Glutamatergic neuron (in vitro differentiated cells): ENCODE measurements around the gene ADCYAP1. TPM values are rescaled to one million over a fixed set of nuclear protein-coding genes. Genes with fewer than 3 reads are reported as not detected.

Experiments used
- DNase-seq: peaks from one replicate; pipeline ENCODE4 v3.0.0; 2022
- H3K27ac Mint-ChIP-seq: one replicate; pipeline ENCODE4 v1.8.0; 2020; ENCODE audit warnings: mild to moderate bottlenecking, mixed read lengths, inconsistent platforms; ENCODE audit not compliant: unreplicated experiment
- H3K27me3 Mint-ChIP-seq: one replicate; pipeline ENCODE4 v1.8.0; 2020; ENCODE audit warnings: mild to moderate bottlenecking, moderate library complexity, mixed read lengths, inconsistent platforms; ENCODE audit not compliant: unreplicated experiment
- H3K36me3 Mint-ChIP-seq: one replicate; pipeline ENCODE4 v1.8.0; 2020; ENCODE audit warnings: mild to moderate bottlenecking, mixed read lengths, inconsistent platforms; ENCODE audit not compliant: unreplicated experiment
- H3K4me1 Mint-ChIP-seq: one replicate; pipeline ENCODE4 v1.8.0; 2020; ENCODE audit warnings: mild to moderate bottlenecking, low read depth, mixed read lengths, inconsistent platforms; ENCODE audit not compliant: unreplicated experiment
- H3K4me3 Mint-ChIP-seq: one replicate; pipeline ENCODE4 v1.8.0; 2020; ENCODE audit warnings: mild to moderate bottlenecking, mixed read lengths, inconsistent platforms; ENCODE audit not compliant: unreplicated experiment
- H3K9me3 Mint-ChIP-seq: one replicate; pipeline ENCODE4 v1.8.0; 2020; ENCODE audit warnings: mild to moderate bottlenecking, moderate library complexity, mixed read lengths, inconsistent platforms; ENCODE audit not compliant: unreplicated experiment
- total RNA-seq: library from RNA; stranded (reverse); fragmentation: NEBNext Ultra II Directional; extraction: Animal tissue kit (Norgen Biotek cat#: 25700); gene quantifications from one replicate; pipeline ENCODE4 v1.2.1, GENCODE V29; 2021; ENCODE audit not compliant: unreplicated experiment
- TF ChIP-seq, protein P1 (sequence below): fragments of 200-600 bp; sonication (generic); IDR thresholded peaks from one replicate; pipeline ENCODE4 v1.5.0; 2021; ENCODE audit not compliant: partially characterized antibody, unreplicated experiment

The ADCYAP1 gene
- total RNA-seq, 1 donor from 2014 or later = 16.9 TPM

GRCh38 chr18:919078-919477 is 14.4 kb downstream of the ADCYAP1 start:
- peaks cover 2% of the 10 kb centered on the region for H3K27me3 Mint-ChIP-seq
- no peaks in the 10 kb centered on the region for H3K9me3 Mint-ChIP-seq
- DNase-seq = no peak
- TF ChIP-seq, protein P1, sequence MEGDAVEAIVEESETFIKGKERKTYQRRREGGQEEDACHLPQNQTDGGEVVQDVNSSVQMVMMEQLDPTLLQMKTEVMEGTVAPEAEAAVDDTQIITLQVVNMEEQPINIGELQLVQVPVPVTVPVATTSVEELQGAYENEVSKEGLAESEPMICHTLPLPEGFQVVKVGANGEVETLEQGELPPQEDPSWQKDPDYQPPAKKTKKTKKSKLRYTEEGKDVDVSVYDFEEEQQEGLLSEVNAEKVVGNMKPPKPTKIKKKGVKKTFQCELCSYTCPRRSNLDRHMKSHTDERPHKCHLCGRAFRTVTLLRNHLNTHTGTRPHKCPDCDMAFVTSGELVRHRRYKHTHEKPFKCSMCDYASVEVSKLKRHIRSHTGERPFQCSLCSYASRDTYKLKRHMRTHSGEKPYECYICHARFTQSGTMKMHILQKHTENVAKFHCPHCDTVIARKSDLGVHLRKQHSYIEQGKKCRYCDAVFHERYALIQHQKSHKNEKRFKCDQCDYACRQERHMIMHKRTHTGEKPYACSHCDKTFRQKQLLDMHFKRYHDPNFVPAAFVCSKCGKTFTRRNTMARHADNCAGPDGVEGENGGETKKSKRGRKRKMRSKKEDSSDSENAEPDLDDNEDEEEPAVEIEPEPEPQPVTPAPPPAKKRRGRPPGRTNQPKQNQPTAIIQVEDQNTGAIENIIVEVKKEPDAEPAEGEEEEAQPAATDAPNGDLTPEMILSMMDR = no peak
- no peak overlapping the region for H3K4me3 Mint-ChIP-seq
- H3K27ac Mint-ChIP-seq = no peak overlapping the region
- H3K36me3 Mint-ChIP-seq = peaks cover 12% of the 10 kb centered on the region
- H3K4me1 Mint-ChIP-seq = no peaks in the 10 kb centered on the region

DNA sequence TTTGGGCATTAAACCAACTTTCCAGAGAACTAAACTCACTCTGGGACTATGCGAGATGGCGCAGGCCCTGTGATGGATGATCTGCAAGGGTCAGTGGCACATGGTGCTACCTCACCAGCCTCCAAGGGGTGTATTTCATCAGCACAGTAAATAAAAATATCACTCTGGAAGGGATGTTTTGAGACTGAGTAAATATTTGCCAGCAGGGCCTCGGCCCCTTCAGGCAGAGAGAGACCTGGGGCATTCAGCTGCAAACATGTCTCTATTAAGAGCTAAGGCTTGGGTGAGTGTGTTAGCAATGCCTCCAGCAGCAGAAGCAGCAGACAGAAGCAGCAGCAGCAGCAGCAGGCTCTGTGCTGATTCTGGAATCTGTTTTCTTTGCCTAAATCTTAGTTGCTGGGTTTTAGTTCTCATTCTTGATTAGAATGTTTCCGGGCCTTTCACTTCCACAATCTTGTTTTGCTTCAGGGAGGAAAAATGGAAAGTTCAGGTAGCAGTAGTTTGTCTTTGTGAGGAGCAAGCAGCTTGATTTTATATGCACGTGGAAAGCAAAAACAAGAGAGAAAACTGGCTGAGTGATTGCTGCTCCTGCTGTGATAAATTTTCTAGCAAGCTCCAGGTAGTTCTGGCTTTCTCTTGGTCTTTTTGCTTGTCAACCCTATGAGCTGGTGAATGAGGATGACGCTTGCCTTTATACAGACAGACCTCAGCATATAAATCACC is 18.6 kb downstream of the ADCYAP1 start:
- H3K9me3 Mint-ChIP-seq = peaks cover 2% of the 10 kb centered on the region
- peaks cover 7% of the 10 kb centered on the region for H3K36me3 Mint-ChIP-seq
- H3K4me3 Mint-ChIP-seq = no peak overlapping the region
- H3K27ac Mint-ChIP-seq = no peak overlapping the region
- no peaks in the 10 kb centered on the region for H3K27me3 Mint-ChIP-seq
- DNase-seq = no peak
- no peaks in the 10 kb centered on the region for H3K4me1 Mint-ChIP-seq
- TF ChIP-seq, protein P1 = no peak

GRCh38 chr18:924987-925386 is 20.3 kb downstream of the ADCYAP1 start:
- no peak overlapping the region for H3K27ac Mint-ChIP-seq
- no peak overlapping the region for H3K4me3 Mint-ChIP-seq
- TF ChIP-seq, protein P1 = no peak
- no peaks in the 10 kb centered on the region for H3K27me3 Mint-ChIP-seq
- peaks cover 3% of the 10 kb centered on the region for H3K9me3 Mint-ChIP-seq
- peaks cover 7% of the 10 kb centered on the region for H3K36me3 Mint-ChIP-seq
- DNase-seq = no peak
- H3K4me1 Mint-ChIP-seq = no peaks in the 10 kb centered on the region

DNA sequence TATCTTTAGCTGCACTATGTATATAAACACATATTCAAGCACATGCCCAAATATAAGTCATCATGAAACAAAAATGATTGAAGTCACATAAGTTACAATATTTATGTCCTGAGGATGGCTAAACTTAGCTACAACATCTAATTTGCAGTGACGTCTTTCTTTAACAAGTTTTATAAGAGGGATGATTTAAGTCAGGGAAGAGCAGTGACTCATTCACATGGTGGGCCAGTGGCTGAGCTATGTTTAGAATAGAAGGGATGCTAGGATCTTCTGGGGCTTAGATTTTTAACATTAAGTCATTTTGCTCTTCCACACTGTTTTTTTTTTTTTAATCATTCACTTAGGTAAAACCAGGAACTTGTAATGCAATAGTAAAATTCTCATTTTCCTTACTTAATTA is 22.3 kb downstream of the ADCYAP1 start:
- H3K4me3 Mint-ChIP-seq = no peak overlapping the region
- H3K27ac Mint-ChIP-seq = no peak overlapping the region
- no peak for DNase-seq
- H3K36me3 Mint-ChIP-seq = peaks cover 3% of the 10 kb centered on the region
- H3K4me1 Mint-ChIP-seq = no peaks in the 10 kb centered on the region
- TF ChIP-seq, protein P1 = no peak
- H3K9me3 Mint-ChIP-seq = peaks cover 3% of the 10 kb centered on the region
- H3K27me3 Mint-ChIP-seq = no peaks in the 10 kb centered on the region

GRCh38 chr18:933082-933481 is 28.4 kb downstream of the ADCYAP1 start:
- H3K9me3 Mint-ChIP-seq = peaks cover 4% of the 10 kb centered on the region
- TF ChIP-seq, protein P1 = no peak
- no peaks in the 10 kb centered on the region for H3K36me3 Mint-ChIP-seq
- H3K4me3 Mint-ChIP-seq = no peak overlapping the region
- no peaks in the 10 kb centered on the region for H3K27me3 Mint-ChIP-seq
- H3K4me1 Mint-ChIP-seq = peaks cover 1% of the 10 kb centered on the region
- DNase-seq = no peak
- no peak overlapping the region for H3K27ac Mint-ChIP-seq
